ENCODE data around the gene DLG2. TPM values are rescaled to one million over a fixed set of nuclear protein-coding genes. Genes with fewer than 3 reads are reported as not detected.

Gene DLG2
- total RNA-seq, 1 donor from 2014 or later, result 13.7 TPM

- DNase-seq, result no peak
These were observed 1074.4 kb downstream of the DLG2 start for GRCh38 chr11:84552791-84553190.

- no peak for DNase-seq
These were observed 1077.9 kb downstream of the DLG2 start for GRCh38 chr11:84549217-84549616.

- no peak for DNase-seq
These were observed 1082.6 kb downstream of the DLG2 start for GRCh38 chr11:84544566-84544965.

- DNase-seq, result no peak
These were observed 1083.6 kb downstream of the DLG2 start for GRCh38 chr11:84543367-84544159.

- no peak for DNase-seq
These were observed 1085.3 kb downstream of the DLG2 start for GRCh38 chr11:84541731-84542340.

GRCh38 chr11:84536456-84536855, 1090.7 kb downstream of the DLG2 start:
- DNase-seq, result no peak

GRCh38 chr11:84532364-84532763, 1094.8 kb downstream of the DLG2 start:
- no peak for DNase-seq

- DNase-seq, result no peak
These were observed 1100.9 kb downstream of the DLG2 start for GRCh38 chr11:84526250-84526649.

GRCh38 chr11:84524422-84525051, 1102.6 kb downstream of the DLG2 start:
- peak; percentile 24 for DNase-seq

- no peak for DNase-seq
These were observed 1104.8 kb downstream of the DLG2 start for GRCh38 chr11:84522331-84522730.

GRCh38 chr11:84518631-84519183, 1108.4 kb downstream of the DLG2 start:
- DNase-seq, result no peak

- DNase-seq, result no peak
These were observed 1112.7 kb downstream of the DLG2 start for GRCh38 chr11:84514436-84514835.

- no peak for DNase-seq
These were observed 1123.6 kb downstream of the DLG2 start for GRCh38 chr11:84503503-84503902.

GRCh38 chr11:84501750-84502149, 1125.4 kb downstream of the DLG2 start:
- DNase-seq, result no peak

GRCh38 chr11:84497981-84498411, 1129.1 kb downstream of the DLG2 start:
- no peak for DNase-seq

- no peak for DNase-seq
These were observed 1130.0 kb downstream of the DLG2 start for GRCh38 chr11:84497181-84497580.

- no peak for DNase-seq
These were observed 1131.0 kb downstream of the DLG2 start for GRCh38 chr11:84496122-84496521.

- DNase-seq, result no peak
These were observed 1147.0 kb downstream of the DLG2 start for GRCh38 chr11:84480131-84480530.

- peak; percentile 6 for DNase-seq
These were observed 1150.6 kb downstream of the DLG2 start for GRCh38 chr11:84476581-84476980.

GRCh38 chr11:84471501-84471900, 1155.6 kb downstream of the DLG2 start:
- no peak for DNase-seq

GRCh38 chr11:84468235-84468634, 1158.9 kb downstream of the DLG2 start:
- no peak for DNase-seq

- no peak for DNase-seq
These were observed 1162.1 kb downstream of the DLG2 start for GRCh38 chr11:84465040-84465439.

GRCh38 chr11:84455691-84456090, 1171.5 kb downstream of the DLG2 start:
- no peak for DNase-seq
